ENCODE measurements around the gene NPM3.

- TF ChIP-seq EZH2phosphoT487 (IDR thresholded peaks at IDR 0.05; ENCODE audit: insufficient read depth, low read depth) (no peak), EZH2 (IDR thresholded peaks at IDR 0.05; ENCODE audit: insufficient read depth, poor library complexity, severe bottlenecking) (no peak)
Observed at GRCh38 chr10:101778781-101779543, 4.3 kb downstream of the NPM3 start.

All from GM23248 (cell line).